HG03066 (cell line): ENCODE data around the gene ELK3.

Source experiments
- ATAC-seq: cut with Tn5 transposase; IDR thresholded peaks from one replicate; pipeline ENCODE4 v1.9.1; 2021; ENCODE audit warnings: low read depth; ENCODE audit not compliant: unreplicated experiment

Gene ELK3

GRCh38 chr12:96250119-96250685 is 56.0 kb downstream of the ELK3 start:
- no peak for ATAC-seq

- ATAC-seq: no peak
Observed at GRCh38 chr12:96255077-96255476, 60.9 kb downstream of the ELK3 start.

- no peak for ATAC-seq
Observed at GRCh38 chr12:96256672-96257361, 62.6 kb downstream of the ELK3 start.

GRCh38 chr12:96257550-96258103 is 63.5 kb downstream of the ELK3 start:
- ATAC-seq: no peak

GRCh38 chr12:96258104-96258961 is 64.2 kb downstream of the ELK3 start:
- no peak for ATAC-seq

GRCh38 chr12:96260231-96260630 is 66.1 kb downstream of the ELK3 start:
- no peak for ATAC-seq

GRCh38 chr12:96260644-96261043 is 66.5 kb downstream of the ELK3 start:
- no peak for ATAC-seq

- ATAC-seq: no peak
Observed at GRCh38 chr12:96261557-96261956, 67.4 kb downstream of the ELK3 start.

GRCh38 chr12:96263449-96263902 is 69.3 kb downstream of the ELK3 start:
- no peak for ATAC-seq

- no peak for ATAC-seq
Observed at GRCh38 chr12:96265400-96265799, 71.2 kb downstream of the ELK3 start.

- no peak for ATAC-seq
Observed at GRCh38 chr12:96265836-96266235, 71.7 kb downstream of the ELK3 start.

- no peak for ATAC-seq
Observed at GRCh38 chr12:96266238-96266637, 72.1 kb downstream of the ELK3 start.

- no peak for ATAC-seq
Observed at GRCh38 chr12:96271469-96272199, 77.5 kb downstream of the ELK3 start.

GRCh38 chr12:96274331-96274730 is 80.2 kb downstream of the ELK3 start:
- ATAC-seq: no peak

GRCh38 chr12:96285158-96285557 is 91.0 kb downstream of the ELK3 start:
- no peak for ATAC-seq

- ATAC-seq: no peak
Observed at GRCh38 chr12:96289067-96289466, 94.9 kb downstream of the ELK3 start.

GRCh38 chr12:96293093-96293492 is 98.9 kb downstream of the ELK3 start:
- no peak for ATAC-seq

- ATAC-seq: no peak
Observed at GRCh38 chr12:96294831-96295230, 100.7 kb downstream of the ELK3 start.

- ATAC-seq: no peak
Observed at GRCh38 chr12:96295532-96296160, 101.5 kb downstream of the ELK3 start.

GRCh38 chr12:96297504-96297903 is 103.3 kb downstream of the ELK3 start:
- no peak for ATAC-seq
